ENCODE measurements around the gene PBX3. TPM values are rescaled to one million over a fixed set of nuclear protein-coding genes. Genes with fewer than 3 reads are reported as not detected.

The PBX3 gene
- total RNA-seq, 1 experiment from 2014 or later, result 39.0 TPM

DNA sequence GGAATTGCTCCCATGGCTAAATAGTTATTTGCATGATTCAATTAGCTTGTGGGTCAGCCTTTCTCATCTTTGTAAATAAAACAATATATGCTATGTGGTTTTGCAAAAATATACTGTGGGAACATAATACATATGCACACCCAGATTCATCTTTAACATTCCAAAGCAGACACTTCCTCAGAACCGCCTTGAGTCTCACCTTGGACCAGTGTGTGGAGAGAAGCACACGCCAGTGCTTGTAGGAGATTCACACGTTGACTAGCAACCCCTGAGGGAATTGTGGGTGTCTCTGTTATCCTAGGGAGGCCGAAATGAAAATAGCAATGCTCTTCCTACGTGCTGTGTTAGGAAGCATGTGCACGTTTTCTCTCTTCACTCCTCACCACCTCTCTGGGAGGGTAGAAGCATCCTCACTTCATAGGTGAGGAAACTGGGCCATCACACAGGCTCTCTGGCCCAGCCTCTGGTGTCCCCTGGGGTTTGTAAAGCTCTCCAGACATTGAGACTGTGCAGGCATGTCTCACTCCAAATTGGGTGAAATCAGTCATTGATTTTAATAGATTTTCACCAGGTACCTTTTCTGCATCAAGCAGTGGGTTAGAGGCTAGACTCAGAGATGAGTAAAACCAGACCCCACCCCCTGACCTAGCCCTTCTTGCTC lies 221.7 kb downstream of the PBX3 start:
- Histone ChIP-seq H3K4me1 (ENCODE audit: control insufficient read depth, insufficient read depth, low read length) (no peaks in the 10 kb centered on the region), H3K27me3 (ENCODE audit: control insufficient read depth, insufficient read depth, low read length) (no peaks in the 10 kb centered on the region), H3K36me3 (ENCODE audit: control insufficient read depth, insufficient read depth, low read length) (no peaks in the 10 kb centered on the region), H3K4me3 (ENCODE audit: low read depth in 2 of 2, low read length in 2 of 2) (no peak overlapping the region), H3K27ac (ENCODE audit: low read length) (no peak overlapping the region), H3K9me3 (ENCODE audit: control insufficient read depth, insufficient read depth, low read depth, low read length) (no peaks in the 10 kb centered on the region)
- ChIA-PET POLR2A (no interaction called here), CTCF (no interaction called here)
- BruUV-seq (replicated peaks), result no TSS peak
- TF ChIP-seq REST (IDR thresholded peaks at IDR 0.05; ENCODE audit: insufficient read depth in 1 of 2, low read depth in 2 of 2, low read length in 1 of 2) (no peak), SIN3A (IDR thresholded peaks at IDR 0.05; ENCODE audit: borderline replicate concordance, insufficient read depth, low read depth, low read length) (no peak), TCF7L2 (IDR thresholded peaks at IDR 0.05; ENCODE audit: low read depth, low read length) (no peak), POLR2AphosphoS5 (IDR thresholded peaks at IDR 0.05; ENCODE audit: low read depth, low read length) (no peak)
- TF ChIP-seq, protein P1, sequence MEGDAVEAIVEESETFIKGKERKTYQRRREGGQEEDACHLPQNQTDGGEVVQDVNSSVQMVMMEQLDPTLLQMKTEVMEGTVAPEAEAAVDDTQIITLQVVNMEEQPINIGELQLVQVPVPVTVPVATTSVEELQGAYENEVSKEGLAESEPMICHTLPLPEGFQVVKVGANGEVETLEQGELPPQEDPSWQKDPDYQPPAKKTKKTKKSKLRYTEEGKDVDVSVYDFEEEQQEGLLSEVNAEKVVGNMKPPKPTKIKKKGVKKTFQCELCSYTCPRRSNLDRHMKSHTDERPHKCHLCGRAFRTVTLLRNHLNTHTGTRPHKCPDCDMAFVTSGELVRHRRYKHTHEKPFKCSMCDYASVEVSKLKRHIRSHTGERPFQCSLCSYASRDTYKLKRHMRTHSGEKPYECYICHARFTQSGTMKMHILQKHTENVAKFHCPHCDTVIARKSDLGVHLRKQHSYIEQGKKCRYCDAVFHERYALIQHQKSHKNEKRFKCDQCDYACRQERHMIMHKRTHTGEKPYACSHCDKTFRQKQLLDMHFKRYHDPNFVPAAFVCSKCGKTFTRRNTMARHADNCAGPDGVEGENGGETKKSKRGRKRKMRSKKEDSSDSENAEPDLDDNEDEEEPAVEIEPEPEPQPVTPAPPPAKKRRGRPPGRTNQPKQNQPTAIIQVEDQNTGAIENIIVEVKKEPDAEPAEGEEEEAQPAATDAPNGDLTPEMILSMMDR (IDR thresholded peaks at IDR 0.05), result no peak
- intact Hi-C loops (cut with micrococcal nuclease; ENCODE audit: unreplicated experiment), result no loop called here
- DNase-seq (ENCODE audit: low read depth, low spot score), result no peak
- ATAC-seq, result no peak
- in situ Hi-C loops (cut with HindIII; ENCODE audit: low pct_unique_long_range_greater_than_20kb, low sequenced_read_pairs), result no loop called here

DNA sequence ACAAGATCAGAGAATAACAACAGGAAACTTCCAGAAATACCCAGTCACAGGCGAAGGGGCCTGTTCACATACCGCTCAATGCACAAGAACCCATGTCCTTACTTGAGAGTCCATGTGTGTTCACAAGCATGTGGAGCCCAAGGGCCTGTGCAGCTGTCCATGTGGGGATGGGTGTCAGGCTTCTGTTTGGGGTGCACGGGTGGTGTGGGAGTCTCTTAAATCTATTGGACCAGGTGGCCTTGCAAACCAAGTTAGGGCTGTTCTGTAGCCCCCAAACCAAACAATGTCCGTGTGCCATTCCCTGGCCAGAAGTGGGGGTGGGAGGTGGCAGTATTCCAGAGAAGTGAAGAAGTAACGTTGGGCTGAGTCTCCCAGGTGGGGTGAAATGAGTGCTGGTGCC lies 222.3 kb downstream of the PBX3 start:
- no peak for ATAC-seq
- in situ Hi-C loops (cut with HindIII; ENCODE audit: low pct_unique_long_range_greater_than_20kb, low sequenced_read_pairs), result no loop called here
- ChIA-PET CTCF (no interaction called here), POLR2A (no interaction called here)
- intact Hi-C loops (cut with micrococcal nuclease; ENCODE audit: unreplicated experiment), result no loop called here
- Histone ChIP-seq H3K36me3 (ENCODE audit: control insufficient read depth, insufficient read depth, low read length) (no peaks in the 10 kb centered on the region), H3K4me1 (ENCODE audit: control insufficient read depth, insufficient read depth, low read length) (no peaks in the 10 kb centered on the region), H3K27me3 (ENCODE audit: control insufficient read depth, insufficient read depth, low read length) (no peaks in the 10 kb centered on the region), H3K4me3 (ENCODE audit: low read depth in 2 of 2, low read length in 2 of 2) (no peak overlapping the region), H3K9me3 (ENCODE audit: control insufficient read depth, insufficient read depth, low read depth, low read length) (no peaks in the 10 kb centered on the region), H3K27ac (ENCODE audit: low read length) (no peak overlapping the region)
- TF ChIP-seq, protein P1 (IDR thresholded peaks at IDR 0.05), result no peak
- TF ChIP-seq SIN3A (IDR thresholded peaks at IDR 0.05; ENCODE audit: borderline replicate concordance, insufficient read depth, low read depth, low read length) (no peak), REST (IDR thresholded peaks at IDR 0.05; ENCODE audit: insufficient read depth in 1 of 2, low read depth in 2 of 2, low read length in 1 of 2) (no peak), TCF7L2 (IDR thresholded peaks at IDR 0.05; ENCODE audit: low read depth, low read length) (no peak)
- no peak for DNase-seq (ENCODE audit: low read depth, low spot score)
- BruUV-seq (replicated peaks), result no TSS peak
